ENCODE results near the gene IVNS1ABP.

The IVNS1ABP gene

DNA sequence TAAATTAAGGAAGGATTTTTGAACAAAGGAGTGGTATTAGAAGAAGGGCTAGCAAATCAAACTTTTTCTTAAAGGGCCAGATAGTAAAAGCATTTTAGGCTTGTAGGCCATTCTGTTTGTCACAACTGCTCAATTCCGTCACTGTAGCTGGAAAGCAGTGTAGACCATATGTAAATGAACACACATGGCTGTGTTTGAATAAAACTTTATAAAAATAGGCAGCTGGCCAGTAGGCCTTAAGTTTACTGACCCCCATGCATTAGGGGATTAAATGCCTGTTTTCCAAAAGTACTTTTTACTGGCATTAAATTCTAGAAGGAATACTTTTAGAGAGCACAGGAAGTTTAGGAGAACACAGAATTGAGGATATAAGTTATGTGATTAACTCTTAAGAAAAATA is 8.9 kb downstream of the IVNS1ABP start:
- DNase-seq (ENCODE audit: low read depth) = no peak
- H3K4me3 ChIP-seq (ENCODE audit: low read depth, low read length) = no peak overlapping the region

DNA sequence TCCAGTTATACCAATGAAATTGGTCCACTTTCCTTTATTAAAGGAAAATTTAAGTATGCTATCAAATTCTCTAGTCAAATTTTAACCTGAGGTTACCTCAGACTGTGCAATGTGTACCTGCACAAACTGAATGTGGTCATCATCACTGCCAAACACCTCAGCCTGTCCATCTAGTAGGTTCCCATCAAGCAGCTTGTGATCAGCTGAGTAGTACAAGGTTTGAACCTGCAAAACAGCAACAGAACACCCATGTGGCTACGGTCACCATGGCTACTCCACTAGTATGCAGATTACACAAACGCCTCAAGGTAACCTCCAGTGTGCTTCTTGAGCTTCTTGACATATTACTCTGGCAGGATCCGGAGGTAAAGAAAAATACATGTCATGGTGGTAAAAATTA is 11.6 kb downstream of the IVNS1ABP start:
- no peak for DNase-seq (ENCODE audit: low read depth)
- no peak overlapping the region for H3K4me3 ChIP-seq (ENCODE audit: low read depth, low read length)

DNA sequence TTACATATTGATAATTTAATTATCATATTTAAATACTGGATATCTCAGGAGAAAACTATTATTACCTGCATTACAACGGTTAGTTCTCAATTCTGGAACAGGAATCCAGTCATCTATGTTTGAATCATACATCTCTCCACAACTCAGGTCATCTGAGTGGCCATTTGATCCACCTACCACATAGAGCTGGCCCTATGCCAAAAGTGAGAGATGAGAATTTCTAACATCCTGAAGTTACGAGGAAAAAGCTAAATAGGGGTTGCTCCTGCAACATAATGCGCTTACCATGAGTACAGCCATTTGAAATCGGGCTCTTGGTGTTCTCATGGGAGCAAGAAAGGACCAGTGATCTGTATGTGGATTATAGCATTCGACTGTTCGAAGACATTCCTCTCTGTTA is 16.9 kb downstream of the IVNS1ABP start:
- no peak for DNase-seq (ENCODE audit: low read depth)

DNA sequence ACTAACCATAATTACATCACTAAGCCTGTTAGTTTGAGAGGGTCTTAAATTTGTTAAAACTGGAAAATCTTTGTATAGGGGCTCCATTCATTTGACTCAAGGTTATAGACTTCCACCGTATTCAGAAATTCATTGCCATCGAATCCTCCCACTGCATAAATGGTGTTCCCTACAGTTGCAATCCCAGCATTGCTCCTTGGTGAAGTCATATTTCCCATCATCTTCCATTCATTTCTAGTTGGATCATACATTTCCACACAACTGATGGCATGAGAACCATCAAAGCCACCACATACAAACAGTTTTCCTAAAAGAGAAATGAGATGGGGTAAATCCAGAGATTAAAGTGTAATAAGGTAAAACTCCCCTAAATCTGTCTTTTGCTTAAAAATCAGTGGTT is 19.1 kb downstream of the IVNS1ABP start:
- no peak for DNase-seq (ENCODE audit: low read depth)
- H3K4me3 ChIP-seq (ENCODE audit: low read depth, low read length) = no peak overlapping the region

More for the DNA sequence above, 16.9 kb downstream of the IVNS1ABP start:
- no peak overlapping the region for H3K4me3 ChIP-seq (ENCODE audit: low read depth, low read length)

DNA sequence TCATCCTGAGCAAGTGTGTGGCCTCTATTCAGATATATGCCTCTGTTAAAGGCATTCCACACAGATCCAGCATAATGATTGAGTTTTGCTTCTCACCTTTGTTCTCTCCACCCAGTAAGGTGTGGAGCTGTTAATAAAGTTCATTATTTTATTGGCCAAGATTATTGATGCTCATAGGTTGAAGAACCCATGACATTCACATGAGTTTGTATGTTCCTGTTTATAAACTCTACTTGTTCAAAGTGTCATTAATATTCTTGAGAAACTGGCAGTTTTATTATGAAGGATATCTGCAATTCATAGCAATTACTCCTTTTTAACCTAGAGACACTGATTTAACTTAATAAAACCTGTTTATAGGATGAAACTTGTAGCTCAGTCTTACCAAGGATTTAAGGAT is 22.0 kb downstream of the IVNS1ABP start:
- DNase-seq (ENCODE audit: low read depth) = no peak
- H3K4me3 ChIP-seq (ENCODE audit: low read depth, low read length) = no peak overlapping the region

DNA sequence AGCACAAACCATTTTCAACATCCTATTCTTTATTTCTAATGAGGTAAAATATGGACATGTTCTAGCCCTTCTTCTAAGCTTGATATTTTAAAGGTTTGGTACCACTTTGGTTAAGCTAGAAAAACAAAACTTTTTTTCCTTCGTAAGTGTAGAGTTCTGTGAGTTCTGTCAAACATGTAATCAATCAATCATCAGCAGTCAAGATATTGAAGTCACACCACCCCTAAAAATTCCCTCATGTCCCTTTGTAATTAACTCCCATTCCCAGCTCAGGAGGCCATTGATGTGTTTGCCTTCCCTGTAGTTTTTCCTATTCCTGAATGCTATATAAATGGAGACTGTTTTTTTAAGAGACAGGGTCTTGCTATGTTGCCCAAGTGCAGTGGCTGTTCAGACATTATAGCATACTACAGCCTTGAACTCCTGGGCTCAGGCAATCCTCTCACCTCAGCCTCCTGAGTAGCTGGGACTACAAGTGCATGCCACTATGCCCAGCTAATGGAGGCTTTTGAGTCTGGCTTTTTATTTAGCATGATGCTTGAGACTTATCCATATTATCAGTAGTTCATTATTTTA is 23.0 kb downstream of the IVNS1ABP start:
- H3K4me3 ChIP-seq (ENCODE audit: low read depth, low read length) = no peak overlapping the region
- DNase-seq (ENCODE audit: low read depth) = no peak

DNA sequence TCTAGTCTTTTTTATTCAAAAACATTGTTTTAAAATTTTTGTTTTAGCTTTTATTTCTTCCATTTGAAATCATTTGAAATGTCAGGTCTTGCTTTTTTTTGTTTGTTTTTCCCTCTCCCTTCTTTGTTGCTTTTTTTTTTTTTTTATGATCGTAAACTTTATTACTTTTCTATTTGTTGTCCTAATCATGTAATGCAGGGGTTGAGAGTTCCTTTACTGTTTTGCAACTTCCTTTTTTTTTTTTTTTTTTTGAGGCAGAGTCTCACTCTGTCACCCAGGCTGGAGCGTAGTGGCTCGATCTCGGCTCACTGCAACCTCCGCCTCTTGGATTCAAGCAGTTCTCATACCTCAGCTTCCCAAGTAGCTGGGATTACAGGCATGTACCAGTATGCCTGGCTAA is 24.8 kb downstream of the IVNS1ABP start:
- no peak for DNase-seq (ENCODE audit: low read depth)
- H3K4me3 ChIP-seq (ENCODE audit: low read depth, low read length) = no peak overlapping the region

DNA sequence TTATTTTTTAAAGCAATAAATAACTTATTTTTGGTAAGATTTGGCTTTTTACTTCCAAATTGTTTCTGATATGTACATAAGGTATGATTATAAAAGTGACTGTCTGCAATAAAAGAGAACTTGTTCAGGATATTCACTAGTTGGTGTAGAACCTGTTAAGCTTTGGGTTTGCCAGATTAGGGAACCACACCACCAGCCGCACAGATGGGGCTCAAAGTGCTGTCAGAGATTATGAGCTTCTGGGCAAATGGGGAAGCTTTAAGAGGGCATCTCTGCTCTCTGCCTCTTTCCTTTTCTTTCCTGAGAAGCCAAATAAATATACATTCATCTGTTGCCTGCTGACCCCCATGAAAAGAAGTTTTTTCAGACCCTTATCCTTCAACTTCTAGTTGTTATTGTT is 25.4 kb downstream of the IVNS1ABP start:
- no peak overlapping the region for H3K4me3 ChIP-seq (ENCODE audit: low read depth, low read length)
- no peak for DNase-seq (ENCODE audit: low read depth)

DNA sequence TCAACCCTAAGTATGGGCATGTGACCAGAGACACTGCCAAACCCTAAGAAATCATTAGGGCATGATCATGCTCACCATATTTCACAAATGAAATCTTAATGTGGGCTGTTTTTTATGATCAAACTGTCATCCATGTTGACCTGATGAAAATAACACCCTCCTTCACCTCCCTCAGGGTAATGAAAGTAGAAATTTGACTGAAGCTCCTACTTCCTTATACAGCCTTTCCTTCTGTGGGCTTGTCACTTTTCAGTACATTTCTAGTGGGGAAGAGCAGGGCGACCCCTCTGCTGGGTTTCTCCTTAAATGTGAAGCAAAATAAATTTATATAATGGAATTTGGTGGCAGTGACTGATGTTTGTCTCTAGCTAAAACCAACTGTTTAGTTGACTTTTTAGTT is 25.9 kb downstream of the IVNS1ABP start:
- no peak overlapping the region for H3K4me3 ChIP-seq (ENCODE audit: low read depth, low read length)
- DNase-seq (ENCODE audit: low read depth) = no peak

DNA sequence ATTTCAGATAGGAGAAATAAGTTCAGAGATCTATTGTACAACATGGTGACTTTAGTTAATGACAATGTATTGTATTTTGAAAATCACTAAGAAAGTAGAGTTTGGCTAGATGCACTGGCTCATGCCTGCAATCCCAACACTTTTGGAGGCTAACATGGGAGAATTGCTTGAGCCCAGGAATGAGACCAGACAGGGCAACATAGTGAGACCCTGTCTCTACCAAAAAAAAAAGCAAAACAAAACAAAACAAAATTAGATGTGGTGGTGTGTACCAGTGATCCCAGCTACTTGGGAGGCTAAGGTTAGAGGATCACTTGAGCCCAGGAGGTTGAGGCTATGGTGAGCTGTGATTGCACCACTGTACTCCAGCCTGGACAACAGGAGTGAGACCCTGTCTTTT is 27.2 kb downstream of the IVNS1ABP start:
- no peak for DNase-seq (ENCODE audit: low read depth)
- H3K4me3 ChIP-seq (ENCODE audit: low read depth, low read length) = no peak overlapping the region

DNA sequence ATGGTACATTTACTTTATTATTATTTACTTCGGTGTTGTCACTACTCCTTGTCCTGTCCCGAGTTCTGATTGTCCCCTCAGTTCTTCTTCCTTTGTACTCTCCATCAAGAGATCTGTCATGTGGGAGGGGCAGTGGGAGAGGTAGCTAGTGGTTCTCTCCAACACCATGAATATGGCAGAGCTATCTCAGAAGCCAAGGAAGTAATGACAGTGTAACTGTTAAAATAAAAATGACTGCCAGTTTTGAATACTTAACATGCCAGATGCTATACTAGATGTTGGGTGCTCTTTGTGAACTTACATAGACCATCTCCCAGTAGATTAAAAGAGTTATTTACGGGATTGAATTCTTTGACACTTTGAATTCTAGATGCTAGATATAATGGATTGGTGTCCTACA is 28.6 kb downstream of the IVNS1ABP start:
- no peak overlapping the region for H3K4me3 ChIP-seq (ENCODE audit: low read depth, low read length)
- no peak for DNase-seq (ENCODE audit: low read depth)

DNA sequence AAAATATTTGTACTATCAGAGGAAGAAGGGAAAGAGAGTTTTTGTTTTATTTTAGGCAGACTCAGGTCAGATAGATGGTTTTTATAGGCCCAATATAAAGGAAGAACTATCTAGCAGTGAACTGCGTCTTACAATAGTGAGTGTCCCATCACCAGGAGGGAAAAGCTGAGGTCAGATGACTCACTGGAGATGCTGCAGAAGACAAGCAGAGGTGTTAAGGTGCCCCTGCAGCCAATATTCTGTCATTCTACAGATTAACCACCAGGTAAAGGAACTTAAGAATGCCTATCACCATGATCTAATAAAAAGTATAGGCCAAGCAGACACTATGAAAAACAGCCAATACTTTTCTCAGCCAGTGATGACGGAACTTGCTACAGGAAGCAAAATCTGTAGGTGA is 29.6 kb downstream of the IVNS1ABP start:
- DNase-seq (ENCODE audit: low read depth) = no peak
- H3K4me3 ChIP-seq (ENCODE audit: low read depth, low read length) = no peak overlapping the region

DNA sequence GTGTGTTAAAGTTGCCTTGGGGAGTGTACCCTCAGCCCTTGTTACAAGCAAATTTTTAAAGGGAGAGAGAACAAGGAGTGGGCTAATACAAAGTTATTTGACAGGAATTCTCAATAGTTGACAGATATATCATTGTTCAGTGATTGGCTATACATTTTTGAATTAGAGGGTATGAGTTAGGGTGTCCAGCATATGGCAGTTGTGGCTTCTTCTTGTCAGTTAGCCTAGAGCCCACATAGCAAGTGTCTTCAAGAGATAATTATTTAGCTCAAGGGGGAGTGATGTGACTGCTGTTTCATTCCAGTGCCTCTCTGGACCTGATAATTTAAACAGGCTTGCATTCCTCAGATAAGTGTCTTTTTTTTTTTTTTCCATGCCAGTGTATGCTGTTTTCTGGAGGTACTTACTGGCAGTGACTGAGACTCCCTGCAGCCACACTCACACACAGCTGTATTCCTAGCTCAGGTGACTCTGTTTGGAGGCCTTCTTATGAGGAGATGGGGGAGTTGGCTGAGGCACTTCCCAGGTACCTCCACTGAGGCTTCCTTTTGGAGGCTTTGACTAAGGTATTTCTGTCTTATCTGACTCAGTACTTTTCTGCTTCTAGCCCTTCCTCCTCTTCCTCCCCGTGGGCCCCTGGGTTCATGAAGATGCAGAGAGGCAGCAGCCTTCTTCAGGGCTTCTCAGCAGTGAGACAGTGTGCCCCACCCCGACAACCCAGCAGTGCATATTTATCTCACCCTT is 32.3 kb downstream of the IVNS1ABP start:
- DNase-seq (ENCODE audit: low read depth) = no peak
- no peak overlapping the region for H3K4me3 ChIP-seq (ENCODE audit: low read depth, low read length)

DNA sequence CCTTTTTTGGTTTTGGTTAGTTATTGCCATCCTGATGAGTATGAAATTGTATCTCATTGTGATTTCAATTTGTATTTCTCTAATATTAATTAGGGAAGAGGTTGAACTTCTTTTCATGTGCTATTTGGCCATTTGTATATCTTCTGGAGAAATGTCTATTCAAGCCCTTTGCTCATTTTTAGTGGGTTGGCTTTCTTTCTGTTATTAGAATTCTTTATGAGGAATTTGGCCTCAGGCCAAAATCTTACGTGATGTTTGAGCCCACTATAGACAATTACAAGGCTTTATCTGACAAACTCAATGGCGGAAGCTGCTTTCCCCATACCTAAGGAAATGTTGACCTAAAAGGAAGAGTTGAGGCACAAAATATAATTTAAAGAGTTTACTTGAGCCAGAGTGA is 32.9 kb downstream of the IVNS1ABP start:
- no peak overlapping the region for H3K4me3 ChIP-seq (ENCODE audit: low read depth, low read length)
- no peak for DNase-seq (ENCODE audit: low read depth)

DNA sequence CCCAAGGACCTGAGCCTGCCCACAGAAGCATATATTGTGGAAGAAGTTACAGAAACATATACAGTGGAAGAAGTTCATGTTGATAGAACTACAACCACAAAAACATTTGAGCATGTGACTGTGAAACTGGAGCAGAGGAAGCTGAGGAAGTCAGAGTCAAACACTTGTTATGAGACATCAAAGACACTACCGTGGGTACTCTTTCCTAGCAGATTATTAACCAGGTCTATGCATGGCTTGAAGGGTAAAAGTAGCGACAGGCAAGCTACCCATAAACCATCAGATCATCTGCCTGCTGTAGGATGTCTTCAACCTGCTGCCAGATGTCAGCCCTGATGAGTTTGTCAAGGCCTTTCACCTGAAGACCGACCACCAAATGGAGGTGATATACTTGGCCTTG is 35.8 kb downstream of the IVNS1ABP start:
- no peak for DNase-seq (ENCODE audit: low read depth)
- no peak overlapping the region for H3K4me3 ChIP-seq (ENCODE audit: low read depth, low read length)

DNA sequence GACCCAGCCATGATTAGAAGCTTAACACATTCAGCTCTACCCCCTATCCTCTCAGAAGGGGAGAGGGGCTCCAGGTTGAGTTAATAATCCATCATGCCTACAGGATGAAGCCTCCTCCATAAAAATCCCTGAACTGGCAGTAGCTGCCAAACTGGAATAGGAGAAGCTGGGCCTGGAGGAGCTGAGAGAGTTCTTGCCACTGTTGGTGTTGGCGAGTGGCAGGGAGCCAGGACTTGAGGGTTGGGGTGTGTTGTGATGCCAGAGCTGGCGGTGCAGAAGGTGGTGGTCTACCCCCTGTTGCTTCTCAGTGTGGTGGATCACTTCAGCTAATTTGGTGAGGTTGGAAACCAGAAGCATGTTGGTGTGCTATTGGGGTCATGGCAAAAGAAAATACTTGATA is 36.5 kb downstream of the IVNS1ABP start:
- no peak for DNase-seq (ENCODE audit: low read depth)
- no peak overlapping the region for H3K4me3 ChIP-seq (ENCODE audit: low read depth, low read length)

DNA sequence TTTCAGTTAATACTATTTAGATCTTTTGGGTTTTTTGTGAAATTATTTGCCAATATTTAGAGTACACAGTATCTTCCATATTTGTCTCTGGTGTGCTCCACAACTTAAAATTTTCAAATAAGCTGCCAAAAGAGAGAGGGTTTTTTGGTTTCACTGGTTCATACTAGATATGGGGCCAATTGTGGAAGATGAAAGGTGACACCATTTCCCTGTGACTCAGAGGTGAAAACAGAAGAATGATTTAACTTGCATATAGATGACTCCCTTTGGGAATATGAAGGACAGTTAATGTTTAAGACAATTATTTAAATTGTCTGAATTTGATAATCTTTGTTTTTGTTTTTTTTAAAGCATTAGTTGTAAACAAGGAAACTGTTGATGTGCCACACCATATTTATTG is 37.5 kb downstream of the IVNS1ABP start:
- no peak overlapping the region for H3K4me3 ChIP-seq (ENCODE audit: low read depth, low read length)
- no peak for DNase-seq (ENCODE audit: low read depth)

DNA sequence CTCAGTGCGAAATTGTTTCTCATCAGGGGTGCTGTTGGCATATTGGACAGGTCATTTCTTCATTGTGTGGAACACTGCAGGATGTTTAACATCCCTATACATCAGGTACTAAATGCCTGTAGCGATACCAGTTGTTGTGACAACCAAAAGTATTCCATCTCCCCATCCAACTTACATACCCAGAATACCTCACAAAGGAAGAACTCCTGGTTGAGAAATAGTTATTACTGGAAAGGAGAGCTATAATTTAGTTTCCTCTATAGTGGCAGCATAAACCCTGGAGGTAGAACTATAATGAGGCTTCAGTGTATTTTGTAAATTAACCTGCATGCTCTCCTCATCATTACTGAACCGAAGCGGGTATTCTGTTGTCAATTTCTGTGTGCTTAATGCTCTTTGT is 45.1 kb downstream of the IVNS1ABP start:
- no peak overlapping the region for H3K4me3 ChIP-seq (ENCODE audit: low read depth, low read length)
- DNase-seq (ENCODE audit: low read depth) = no peak

DNA sequence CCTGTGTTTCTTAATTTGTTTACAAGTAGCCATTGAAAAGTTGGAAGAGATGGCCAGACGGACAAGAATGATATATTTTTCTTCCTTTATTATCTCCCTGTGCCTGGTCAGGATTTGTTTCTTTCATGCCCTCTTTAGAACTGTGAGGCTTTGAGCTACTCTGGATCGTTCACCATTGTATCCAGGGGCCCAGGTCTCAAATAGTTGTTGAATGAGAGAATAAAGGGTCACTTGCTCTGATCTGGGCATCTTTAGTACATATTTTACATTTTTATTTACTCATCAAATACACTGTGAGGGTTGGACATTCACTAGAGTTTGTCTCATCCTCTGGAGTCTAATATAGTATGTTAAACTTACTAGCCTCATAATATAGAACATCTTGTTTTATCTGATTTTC is 48.7 kb downstream of the IVNS1ABP start:
- H3K4me3 ChIP-seq (ENCODE audit: low read depth, low read length) = no peak overlapping the region
- no peak for DNase-seq (ENCODE audit: low read depth)

DNA sequence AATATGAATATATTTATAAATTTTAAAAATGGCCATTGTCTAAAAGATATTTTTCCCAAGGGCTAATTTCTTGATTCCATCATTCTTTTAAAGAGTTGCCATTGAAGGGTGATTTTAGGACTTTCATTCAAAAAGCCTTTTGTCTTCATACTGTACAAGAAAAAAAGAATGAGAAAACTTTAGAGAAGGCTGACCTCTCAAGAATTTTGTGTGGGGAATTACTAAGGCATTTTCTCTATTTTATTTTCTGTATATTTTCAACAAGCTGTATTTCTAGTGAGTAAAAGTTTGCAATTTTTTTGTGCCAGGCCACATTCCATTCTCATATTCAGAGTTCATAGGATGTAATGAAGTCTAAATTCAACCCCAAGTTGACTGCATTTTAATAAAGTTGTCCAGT is 49.3 kb downstream of the IVNS1ABP start:
- H3K4me3 ChIP-seq (ENCODE audit: low read depth, low read length) = no peak overlapping the region
- no peak for DNase-seq (ENCODE audit: low read depth)

DNA sequence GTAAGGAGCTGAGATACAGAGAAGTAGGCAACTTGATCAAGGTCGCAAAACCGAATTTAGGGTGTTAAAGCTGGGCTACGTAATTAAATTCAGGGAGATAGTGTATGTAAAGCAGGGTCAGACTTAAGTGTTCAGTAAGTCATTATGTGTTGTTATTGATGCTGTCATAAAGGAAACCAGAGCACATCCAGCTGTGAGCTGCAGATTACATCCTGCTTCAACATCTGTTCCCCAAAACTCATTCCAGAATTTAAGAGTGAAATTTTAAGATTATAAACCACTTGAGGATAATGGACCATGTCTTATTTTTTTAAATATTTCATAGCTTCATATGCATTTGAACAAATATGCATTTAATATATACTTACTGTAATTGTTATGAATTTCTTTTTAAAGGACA is 49.7 kb downstream of the IVNS1ABP start:
- H3K4me3 ChIP-seq (ENCODE audit: low read depth, low read length) = no peak overlapping the region
- no peak for DNase-seq (ENCODE audit: low read depth)

DNA sequence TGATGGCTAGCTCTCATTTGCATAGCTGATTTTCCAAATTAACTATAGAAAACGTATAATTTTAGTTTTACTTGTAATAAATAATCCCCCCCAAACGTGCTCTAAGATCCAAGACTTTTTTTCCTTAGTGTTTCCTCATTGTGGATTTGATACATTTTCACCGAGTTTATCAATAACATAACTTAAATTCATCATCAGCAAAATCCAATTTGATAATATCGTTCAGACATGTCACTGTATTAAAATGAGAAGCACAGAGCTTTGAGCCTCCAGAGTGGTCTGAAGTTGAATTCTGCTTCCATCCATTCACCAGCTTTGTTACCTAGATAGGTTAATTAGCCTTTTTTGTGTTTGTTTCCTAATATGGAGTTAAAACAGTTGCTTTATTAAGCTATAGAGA is 51.7 kb downstream of the IVNS1ABP start:
- DNase-seq (ENCODE audit: low read depth) = no peak
- no peak overlapping the region for H3K4me3 ChIP-seq (ENCODE audit: low read depth, low read length)
